ENCODE results near the gene CHMP1A.

Gene CHMP1A

GRCh38 chr16:89660146-89660545, 2.6 kb upstream of the CHMP1A start:
- Histone ChIP-seq H3K4me3 (ENCODE audit: insufficient read depth, low read depth, low read length, poor library complexity, severe bottlenecking) (no peak overlapping the region), H3K4me1 (ENCODE audit: control insufficient read depth, insufficient read depth, low read length, poor library complexity, severe bottlenecking) (peaks cover 16% of the 10 kb centered on the region), H3K9me3 (ENCODE audit: control insufficient read depth, low read length) (no peaks in the 10 kb centered on the region), H3K27me3 (replicated peaks; ENCODE audit: control insufficient read depth, insufficient read depth, low read length, poor library complexity, severe bottlenecking) (no peaks in the 10 kb centered on the region), H3K36me3 (ENCODE audit: control insufficient read depth, insufficient read depth, low read length) (no peaks in the 10 kb centered on the region), H3K27ac (ENCODE audit: insufficient read depth, low read length, poor library complexity, severe bottlenecking) (no peak overlapping the region)
- DNase-seq = no peak

DNA sequence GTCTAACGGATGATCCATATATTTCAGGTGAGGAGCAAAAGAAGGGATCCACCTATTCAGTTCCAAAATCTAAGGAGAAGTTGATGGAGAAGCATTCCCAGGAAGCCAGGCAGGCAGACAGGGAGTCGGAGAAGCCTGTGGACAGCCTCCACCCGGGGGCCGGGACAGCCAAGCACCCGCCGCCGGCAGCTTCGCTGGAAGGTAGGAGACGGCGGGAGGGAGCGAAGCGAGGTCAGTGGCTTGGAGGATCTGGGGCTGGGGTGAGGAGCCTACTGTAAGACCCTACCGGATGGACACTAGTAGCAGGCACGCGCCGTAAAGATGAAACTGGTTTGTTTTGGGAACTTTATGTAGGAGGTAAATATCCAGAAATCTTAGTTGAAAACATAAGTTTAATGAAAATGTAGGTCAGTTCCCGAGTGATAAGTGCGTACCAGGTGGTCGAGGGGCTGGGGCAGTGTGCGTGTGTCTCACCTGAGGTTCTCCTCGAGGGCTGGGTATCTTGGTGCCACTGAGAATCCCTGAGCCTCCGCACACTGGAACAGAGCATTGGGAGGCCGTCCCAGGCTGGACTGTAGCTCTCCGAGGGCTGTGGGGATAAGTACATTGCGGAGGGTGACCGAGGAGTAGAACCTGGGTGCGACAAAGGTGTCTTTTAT, 842 bp upstream of the CHMP1A start:
- H3K27ac ChIP-seq (ENCODE audit: insufficient read depth, low read length, poor library complexity, severe bottlenecking) = peak overlapping the region; percentile 78
- no peaks in the 10 kb centered on the region for H3K36me3 ChIP-seq (ENCODE audit: control insufficient read depth, insufficient read depth, low read length)
- DNase-seq = no peak
- no peaks in the 10 kb centered on the region for H3K9me3 ChIP-seq (ENCODE audit: control insufficient read depth, low read length)
- peak overlapping the region; percentile 79 for H3K4me3 ChIP-seq (ENCODE audit: insufficient read depth, low read depth, low read length, poor library complexity, severe bottlenecking)
- peaks cover 16% of the 10 kb centered on the region for H3K4me1 ChIP-seq (ENCODE audit: control insufficient read depth, insufficient read depth, low read length, poor library complexity, severe bottlenecking)
- no peaks in the 10 kb centered on the region for H3K27me3 ChIP-seq (replicated peaks; ENCODE audit: control insufficient read depth, insufficient read depth, low read length, poor library complexity, severe bottlenecking)

DNA sequence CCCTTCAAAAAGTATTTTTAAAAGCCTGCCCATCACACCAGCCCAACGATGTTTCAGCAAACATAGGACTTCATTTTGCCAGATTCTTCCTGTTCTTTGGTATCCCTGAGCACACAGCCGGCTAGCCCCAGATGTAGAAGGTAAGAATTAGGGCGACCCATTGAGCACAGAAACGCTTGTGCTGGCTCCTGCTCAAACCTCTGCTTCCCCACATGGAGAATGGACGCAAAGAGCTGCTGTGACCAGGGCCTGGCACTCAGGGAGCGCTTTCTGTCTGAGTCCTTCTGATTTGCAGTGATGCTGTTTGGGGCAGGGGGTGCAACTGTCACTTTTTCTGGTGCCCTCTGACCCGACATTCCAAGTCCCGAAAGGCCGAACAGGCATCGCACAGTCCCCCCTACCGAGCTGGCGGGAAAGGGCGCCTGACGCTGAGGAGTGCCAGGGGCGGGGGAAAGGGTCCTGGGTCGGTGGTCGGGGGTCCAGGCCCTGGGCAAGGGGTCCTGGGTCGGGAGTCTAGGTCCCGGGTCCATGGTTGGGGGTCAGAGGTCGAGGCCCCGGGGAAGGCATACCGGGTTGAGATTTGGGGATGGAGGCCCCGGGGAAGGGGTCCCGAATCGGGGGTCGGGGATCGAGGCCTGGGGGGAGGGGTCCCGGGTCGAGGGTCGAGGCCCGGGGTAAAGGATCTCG, 930 bp downstream of the CHMP1A start:
- H3K9me3 ChIP-seq (ENCODE audit: control insufficient read depth, low read length) = no peaks in the 10 kb centered on the region
- peaks cover 16% of the 10 kb centered on the region for H3K4me1 ChIP-seq (ENCODE audit: control insufficient read depth, insufficient read depth, low read length, poor library complexity, severe bottlenecking)
- peak overlapping the region; percentile 78 for H3K27ac ChIP-seq (ENCODE audit: insufficient read depth, low read length, poor library complexity, severe bottlenecking)
- peaks cover 4% of the 10 kb centered on the region for H3K36me3 ChIP-seq (ENCODE audit: control insufficient read depth, insufficient read depth, low read length)
- peak overlapping the region; percentile 79 for H3K4me3 ChIP-seq (ENCODE audit: insufficient read depth, low read depth, low read length, poor library complexity, severe bottlenecking)
- no peaks in the 10 kb centered on the region for H3K27me3 ChIP-seq (replicated peaks; ENCODE audit: control insufficient read depth, insufficient read depth, low read length, poor library complexity, severe bottlenecking)
- DNase-seq = no peak

DNA sequence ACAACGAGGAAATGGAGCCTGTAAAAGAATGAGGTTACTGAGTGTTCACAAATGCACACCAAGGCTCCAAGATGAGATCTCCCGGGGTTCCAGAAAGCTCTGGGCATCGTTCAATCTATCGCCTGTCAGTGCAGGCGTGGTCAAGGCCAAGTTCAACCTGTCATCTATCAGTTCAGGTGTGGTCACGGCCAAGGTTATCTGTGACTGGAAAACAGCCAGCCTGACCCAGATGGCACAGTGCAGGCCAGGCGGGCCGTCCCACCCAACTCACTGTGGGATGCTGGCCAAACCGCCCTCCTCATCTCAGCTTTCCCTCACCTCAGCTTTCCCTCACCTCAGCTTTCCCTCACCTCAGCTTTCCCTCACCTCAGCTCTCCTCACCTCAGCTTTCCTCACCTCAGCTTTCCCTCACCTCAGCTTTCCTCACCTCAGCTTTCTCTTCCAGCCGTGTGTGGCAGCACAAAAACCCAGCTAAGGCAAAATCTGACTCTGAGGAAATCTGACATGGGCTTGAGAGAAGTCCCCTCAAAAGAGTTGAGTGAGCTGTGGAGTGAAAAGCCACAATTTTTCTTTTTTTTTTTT, 2.4 kb downstream of the CHMP1A start:
- Histone ChIP-seq H3K4me1 (ENCODE audit: control insufficient read depth, insufficient read depth, low read length, poor library complexity, severe bottlenecking) (peaks cover 16% of the 10 kb centered on the region), H3K27me3 (replicated peaks; ENCODE audit: control insufficient read depth, insufficient read depth, low read length, poor library complexity, severe bottlenecking) (no peaks in the 10 kb centered on the region), H3K27ac (ENCODE audit: insufficient read depth, low read length, poor library complexity, severe bottlenecking) (no peak overlapping the region), H3K9me3 (ENCODE audit: control insufficient read depth, low read length) (no peaks in the 10 kb centered on the region), H3K4me3 (ENCODE audit: insufficient read depth, low read depth, low read length, poor library complexity, severe bottlenecking) (no peak overlapping the region), H3K36me3 (ENCODE audit: control insufficient read depth, insufficient read depth, low read length) (peaks cover 9% of the 10 kb centered on the region)
- DNase-seq = no peak

DNA sequence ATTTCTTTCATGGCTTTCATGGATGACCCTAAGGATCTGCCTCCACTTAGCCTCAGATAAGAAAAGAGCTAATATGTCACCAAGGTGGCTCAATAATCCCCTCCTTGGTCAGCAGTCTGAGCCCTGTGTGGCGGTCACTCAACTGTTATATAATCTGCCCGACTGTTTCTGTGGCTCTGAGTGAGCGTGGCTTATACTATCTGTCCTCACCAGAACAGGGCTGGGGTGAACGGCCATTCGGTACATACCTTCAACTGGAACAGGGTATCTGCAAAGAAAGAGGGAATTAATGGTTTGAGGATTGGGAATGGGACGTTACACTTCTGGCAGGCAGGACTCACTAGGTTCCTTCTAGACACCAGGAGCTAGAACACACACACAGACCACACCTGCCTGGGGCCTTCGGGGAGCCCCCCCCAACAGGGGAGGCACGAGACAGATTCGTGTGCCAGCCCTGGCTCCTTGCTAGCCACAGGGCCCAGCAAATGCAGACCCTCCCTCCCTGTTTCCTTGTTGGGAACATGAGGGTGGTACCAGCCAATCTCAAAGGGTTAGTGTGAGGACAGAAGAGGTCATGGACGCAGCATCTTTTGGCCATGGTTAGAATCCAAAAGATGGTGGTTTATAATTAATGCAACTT, 3.7 kb downstream of the CHMP1A start:
- DNase-seq = no peak
- Histone ChIP-seq H3K27ac (ENCODE audit: insufficient read depth, low read length, poor library complexity, severe bottlenecking) (no peak overlapping the region), H3K36me3 (ENCODE audit: control insufficient read depth, insufficient read depth, low read length) (peaks cover 16% of the 10 kb centered on the region), H3K4me3 (ENCODE audit: insufficient read depth, low read depth, low read length, poor library complexity, severe bottlenecking) (no peak overlapping the region), H3K4me1 (ENCODE audit: control insufficient read depth, insufficient read depth, low read length, poor library complexity, severe bottlenecking) (peaks cover 16% of the 10 kb centered on the region), H3K27me3 (replicated peaks; ENCODE audit: control insufficient read depth, insufficient read depth, low read length, poor library complexity, severe bottlenecking) (no peaks in the 10 kb centered on the region), H3K9me3 (ENCODE audit: control insufficient read depth, low read length) (no peaks in the 10 kb centered on the region)

GRCh38 chr16:89651584-89651983, 5.9 kb downstream of the CHMP1A start:
- Histone ChIP-seq H3K36me3 (ENCODE audit: control insufficient read depth, insufficient read depth, low read length) (peaks cover 24% of the 10 kb centered on the region), H3K4me1 (ENCODE audit: control insufficient read depth, insufficient read depth, low read length, poor library complexity, severe bottlenecking) (peaks cover 3% of the 10 kb centered on the region), H3K27me3 (replicated peaks; ENCODE audit: control insufficient read depth, insufficient read depth, low read length, poor library complexity, severe bottlenecking) (no peaks in the 10 kb centered on the region), H3K4me3 (ENCODE audit: insufficient read depth, low read depth, low read length, poor library complexity, severe bottlenecking) (no peak overlapping the region), H3K9me3 (ENCODE audit: control insufficient read depth, low read length) (no peaks in the 10 kb centered on the region), H3K27ac (ENCODE audit: insufficient read depth, low read length, poor library complexity, severe bottlenecking) (no peak overlapping the region)
- no peak for DNase-seq

DNA sequence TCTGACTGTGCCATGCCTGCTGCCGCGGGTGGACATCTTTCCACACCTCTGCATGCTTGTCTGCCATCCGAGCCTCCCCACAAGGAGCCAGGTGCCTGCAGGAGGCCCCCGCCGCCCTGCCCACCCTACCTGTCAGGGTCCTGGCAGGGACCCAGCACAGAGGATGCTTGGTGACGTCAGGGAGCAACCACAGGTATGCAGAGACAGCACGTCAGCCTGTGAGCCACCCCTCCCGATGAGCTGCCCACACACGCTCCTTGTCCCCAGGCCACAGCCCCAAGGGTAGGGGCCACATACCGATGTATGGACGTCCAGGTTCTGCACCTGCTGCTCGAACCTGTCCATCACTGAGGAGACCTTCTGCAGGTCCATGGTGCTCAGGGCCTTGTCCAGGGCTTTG, 10.6 kb downstream of the CHMP1A start:
- no peak for DNase-seq
- Histone ChIP-seq H3K36me3 (ENCODE audit: control insufficient read depth, insufficient read depth, low read length) (peaks cover 40% of the 10 kb centered on the region), H3K27me3 (replicated peaks; ENCODE audit: control insufficient read depth, insufficient read depth, low read length, poor library complexity, severe bottlenecking) (no peaks in the 10 kb centered on the region), H3K27ac (ENCODE audit: insufficient read depth, low read length, poor library complexity, severe bottlenecking) (no peak overlapping the region), H3K4me3 (ENCODE audit: insufficient read depth, low read depth, low read length, poor library complexity, severe bottlenecking) (no peak overlapping the region), H3K4me1 (ENCODE audit: control insufficient read depth, insufficient read depth, low read length, poor library complexity, severe bottlenecking) (no peaks in the 10 kb centered on the region), H3K9me3 (ENCODE audit: control insufficient read depth, low read length) (no peaks in the 10 kb centered on the region)

GRCh38 chr16:89646270-89646669, 11.2 kb downstream of the CHMP1A start:
- DNase-seq = no peak
- peaks cover 34% of the 10 kb centered on the region for H3K36me3 ChIP-seq (ENCODE audit: control insufficient read depth, insufficient read depth, low read length)
- H3K4me3 ChIP-seq (ENCODE audit: insufficient read depth, low read depth, low read length, poor library complexity, severe bottlenecking) = no peak overlapping the region
- no peak overlapping the region for H3K27ac ChIP-seq (ENCODE audit: insufficient read depth, low read length, poor library complexity, severe bottlenecking)
- H3K9me3 ChIP-seq (ENCODE audit: control insufficient read depth, low read length) = no peaks in the 10 kb centered on the region
- H3K4me1 ChIP-seq (ENCODE audit: control insufficient read depth, insufficient read depth, low read length, poor library complexity, severe bottlenecking) = no peaks in the 10 kb centered on the region
- no peaks in the 10 kb centered on the region for H3K27me3 ChIP-seq (replicated peaks; ENCODE audit: control insufficient read depth, insufficient read depth, low read length, poor library complexity, severe bottlenecking)

GRCh38 chr16:89645122-89645521, 12.4 kb downstream of the CHMP1A start:
- Histone ChIP-seq H3K4me3 (ENCODE audit: insufficient read depth, low read depth, low read length, poor library complexity, severe bottlenecking) (no peak overlapping the region), H3K36me3 (ENCODE audit: control insufficient read depth, insufficient read depth, low read length) (peaks cover 32% of the 10 kb centered on the region), H3K4me1 (ENCODE audit: control insufficient read depth, insufficient read depth, low read length, poor library complexity, severe bottlenecking) (no peaks in the 10 kb centered on the region), H3K9me3 (ENCODE audit: control insufficient read depth, low read length) (no peaks in the 10 kb centered on the region), H3K27ac (ENCODE audit: insufficient read depth, low read length, poor library complexity, severe bottlenecking) (no peak overlapping the region), H3K27me3 (replicated peaks; ENCODE audit: control insufficient read depth, insufficient read depth, low read length, poor library complexity, severe bottlenecking) (no peaks in the 10 kb centered on the region)
- no peak for DNase-seq

DNA sequence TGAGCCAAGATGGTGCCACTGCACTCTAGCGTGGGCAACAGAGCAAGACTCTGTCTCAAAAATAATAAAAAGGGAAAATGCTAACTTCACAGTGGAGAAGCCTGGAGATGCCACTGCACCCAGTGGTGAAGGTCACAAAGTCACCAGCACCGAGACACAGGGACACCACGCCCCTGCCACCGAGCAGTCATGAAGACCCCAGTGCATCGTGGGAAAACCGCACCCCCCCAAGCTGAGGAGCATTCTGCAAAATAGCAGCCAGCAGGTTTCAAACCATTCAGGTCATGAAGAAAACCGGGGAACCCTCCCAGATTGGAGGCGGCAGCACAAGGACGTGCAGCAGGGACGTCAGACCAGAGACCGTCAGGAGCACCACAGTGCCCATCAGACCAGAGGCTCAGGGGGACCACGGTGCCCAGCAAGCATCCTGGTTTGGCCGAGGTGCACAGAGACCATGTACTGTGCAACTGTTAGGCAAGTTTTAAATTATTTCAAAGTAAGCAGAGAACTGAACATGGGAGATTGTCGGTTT, 13.7 kb downstream of the CHMP1A start:
- H3K27me3 ChIP-seq (replicated peaks; ENCODE audit: control insufficient read depth, insufficient read depth, low read length, poor library complexity, severe bottlenecking) = no peaks in the 10 kb centered on the region
- no peaks in the 10 kb centered on the region for H3K4me1 ChIP-seq (ENCODE audit: control insufficient read depth, insufficient read depth, low read length, poor library complexity, severe bottlenecking)
- H3K36me3 ChIP-seq (ENCODE audit: control insufficient read depth, insufficient read depth, low read length) = peaks cover 25% of the 10 kb centered on the region
- no peaks in the 10 kb centered on the region for H3K9me3 ChIP-seq (ENCODE audit: control insufficient read depth, low read length)
- no peak overlapping the region for H3K27ac ChIP-seq (ENCODE audit: insufficient read depth, low read length, poor library complexity, severe bottlenecking)
- DNase-seq = no peak
- H3K4me3 ChIP-seq (ENCODE audit: insufficient read depth, low read depth, low read length, poor library complexity, severe bottlenecking) = no peak overlapping the region

All from effector memory CD4-positive, alpha-beta T cell (primary cell).